ENCODE measurements around the gene HNRNPA0.

HNRNPA0 gene

GRCh38 chr5:137760294-137760693, 6.1 kb upstream of the HNRNPA0 start:
- TF ChIP-seq POLR2AphosphoS5 (IDR thresholded peaks at IDR 0.05; ENCODE audit: low read depth, low read length) (no peak), SIN3A (IDR thresholded peaks at IDR 0.05; ENCODE audit: borderline replicate concordance, insufficient read depth, low read length) (no peak), FOXP2 (optimal IDR thresholded peaks at IDR 0.05; ENCODE audit: borderline replicate concordance, extremely low read depth, extremely low read length, insufficient read depth) (no peak), TAF1 (IDR thresholded peaks at IDR 0.05; ENCODE audit: borderline replicate concordance, insufficient read depth, low read length) (no peak)
- TF ChIP-seq, protein P1, sequence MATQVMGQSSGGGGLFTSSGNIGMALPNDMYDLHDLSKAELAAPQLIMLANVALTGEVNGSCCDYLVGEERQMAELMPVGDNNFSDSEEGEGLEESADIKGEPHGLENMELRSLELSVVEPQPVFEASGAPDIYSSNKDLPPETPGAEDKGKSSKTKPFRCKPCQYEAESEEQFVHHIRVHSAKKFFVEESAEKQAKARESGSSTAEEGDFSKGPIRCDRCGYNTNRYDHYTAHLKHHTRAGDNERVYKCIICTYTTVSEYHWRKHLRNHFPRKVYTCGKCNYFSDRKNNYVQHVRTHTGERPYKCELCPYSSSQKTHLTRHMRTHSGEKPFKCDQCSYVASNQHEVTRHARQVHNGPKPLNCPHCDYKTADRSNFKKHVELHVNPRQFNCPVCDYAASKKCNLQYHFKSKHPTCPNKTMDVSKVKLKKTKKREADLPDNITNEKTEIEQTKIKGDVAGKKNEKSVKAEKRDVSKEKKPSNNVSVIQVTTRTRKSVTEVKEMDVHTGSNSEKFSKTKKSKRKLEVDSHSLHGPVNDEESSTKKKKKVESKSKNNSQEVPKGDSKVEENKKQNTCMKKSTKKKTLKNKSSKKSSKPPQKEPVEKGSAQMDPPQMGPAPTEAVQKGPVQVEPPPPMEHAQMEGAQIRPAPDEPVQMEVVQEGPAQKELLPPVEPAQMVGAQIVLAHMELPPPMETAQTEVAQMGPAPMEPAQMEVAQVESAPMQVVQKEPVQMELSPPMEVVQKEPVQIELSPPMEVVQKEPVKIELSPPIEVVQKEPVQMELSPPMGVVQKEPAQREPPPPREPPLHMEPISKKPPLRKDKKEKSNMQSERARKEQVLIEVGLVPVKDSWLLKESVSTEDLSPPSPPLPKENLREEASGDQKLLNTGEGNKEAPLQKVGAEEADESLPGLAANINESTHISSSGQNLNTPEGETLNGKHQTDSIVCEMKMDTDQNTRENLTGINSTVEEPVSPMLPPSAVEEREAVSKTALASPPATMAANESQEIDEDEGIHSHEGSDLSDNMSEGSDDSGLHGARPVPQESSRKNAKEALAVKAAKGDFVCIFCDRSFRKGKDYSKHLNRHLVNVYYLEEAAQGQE (IDR thresholded peaks at IDR 0.05; ENCODE audit: insufficient read depth in 1 of 2, low read depth in 2 of 2, low read length in 2 of 2), result no peak

DNA sequence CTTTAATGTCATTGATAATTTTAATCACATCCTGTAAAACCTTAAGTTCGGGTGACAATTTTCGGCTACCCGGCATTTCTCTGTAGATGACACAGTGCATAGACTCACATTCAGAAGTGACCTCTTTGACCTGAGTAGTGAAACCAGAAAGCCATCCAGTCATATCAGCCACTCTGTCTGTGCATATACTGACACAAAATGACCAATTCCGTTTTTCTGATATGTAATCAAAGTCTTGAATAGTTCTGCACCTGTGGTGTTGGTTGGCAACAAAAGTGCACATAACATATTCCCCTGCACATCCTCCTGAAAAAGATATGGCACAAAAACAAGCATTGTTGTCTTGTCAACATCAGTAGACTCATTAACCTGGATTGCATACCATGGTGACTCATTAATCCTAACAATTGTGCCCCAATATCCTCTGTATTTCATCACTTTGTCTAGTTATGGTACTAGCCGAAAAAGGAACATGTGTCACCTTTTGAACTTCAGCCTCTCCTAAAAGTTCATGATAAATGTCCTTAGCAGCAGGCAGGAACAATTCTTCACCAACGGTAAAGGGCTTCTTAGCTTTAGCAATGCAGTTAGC, 4.6 kb upstream of the HNRNPA0 start:
- TF ChIP-seq SIN3A (IDR thresholded peaks at IDR 0.05; ENCODE audit: borderline replicate concordance, insufficient read depth, low read length) (no peak), TAF1 (IDR thresholded peaks at IDR 0.05; ENCODE audit: borderline replicate concordance, insufficient read depth, low read length) (no peak), POLR2AphosphoS5 (IDR thresholded peaks at IDR 0.05; ENCODE audit: low read depth, low read length) (no peak)
- TF ChIP-seq, protein P1 (IDR thresholded peaks at IDR 0.05; ENCODE audit: insufficient read depth in 1 of 2, low read depth in 2 of 2, low read length in 2 of 2), result no peak

- TF ChIP-seq POLR2AphosphoS5 (IDR thresholded peaks at IDR 0.05; ENCODE audit: low read depth, low read length), result no peak
These were observed 4.0 kb upstream of the HNRNPA0 start for GRCh38 chr5:137758121-137758520.

DNA sequence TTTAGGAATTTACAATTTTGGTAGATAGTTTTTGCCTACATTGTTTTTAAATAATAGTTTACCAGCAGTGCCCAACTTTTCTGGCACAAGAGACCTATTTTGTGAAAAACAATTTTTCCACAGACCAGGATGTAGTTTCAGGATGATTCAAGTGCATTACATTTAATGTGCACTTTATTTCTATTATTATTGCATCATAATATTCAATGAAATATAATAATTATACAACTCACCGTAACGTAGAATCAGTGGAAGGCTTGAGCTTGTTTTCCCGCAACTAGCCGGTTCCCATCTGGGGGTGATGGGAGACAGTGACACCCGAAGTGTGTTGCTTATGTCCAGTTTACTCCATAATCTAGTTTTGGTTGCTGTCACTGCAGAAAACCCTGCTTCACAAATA, 3.5 kb upstream of the HNRNPA0 start:
- TF ChIP-seq, protein P1 (IDR thresholded peaks at IDR 0.05; ENCODE audit: insufficient read depth in 1 of 2, low read depth in 2 of 2, low read length in 2 of 2), result no peak

DNA sequence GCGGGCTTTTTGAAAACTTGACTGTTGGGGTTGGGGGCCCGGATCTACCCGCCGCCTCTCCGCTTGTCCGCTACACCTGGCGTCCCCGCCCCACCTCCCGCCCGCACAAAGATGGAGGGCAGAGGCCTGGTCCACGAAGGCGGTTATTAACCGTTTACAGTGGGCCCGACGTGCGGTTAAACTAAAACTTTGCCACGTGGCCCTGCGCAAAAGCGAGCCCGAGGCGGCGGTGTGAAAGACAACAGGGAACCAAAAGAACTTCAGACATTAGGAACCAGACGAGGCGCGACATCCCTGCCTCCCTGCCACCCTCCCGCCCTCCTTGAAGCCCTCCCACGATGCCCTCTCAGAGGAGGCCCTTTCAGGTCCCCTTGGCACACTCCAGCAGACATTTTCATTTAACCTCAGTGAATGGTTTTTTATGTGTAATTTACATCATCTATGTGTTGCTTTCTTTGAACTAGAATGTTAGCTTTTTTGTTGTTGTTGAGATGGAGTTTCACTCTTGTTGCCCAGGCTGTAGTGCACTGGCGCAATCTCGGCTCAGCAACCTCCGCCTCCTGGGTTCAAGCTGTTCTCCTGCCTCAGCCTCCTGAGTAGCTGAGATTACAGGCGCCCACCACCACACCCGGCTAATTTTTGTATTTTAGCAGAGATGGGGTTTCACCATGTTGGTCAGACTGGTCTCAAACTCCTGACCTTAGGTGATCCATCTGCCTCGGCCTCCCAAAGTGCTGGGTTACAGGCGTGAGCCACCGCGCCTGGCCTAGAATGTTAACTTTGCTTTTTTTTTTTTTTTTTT, 999 bp upstream of the HNRNPA0 start:
- no peak for TF ChIP-seq FOXP2 (optimal IDR thresholded peaks at IDR 0.05; ENCODE audit: borderline replicate concordance, extremely low read depth, extremely low read length, insufficient read depth)
- no peak for TF ChIP-seq SIN3A (IDR thresholded peaks at IDR 0.05; ENCODE audit: borderline replicate concordance, insufficient read depth, low read length)
- TF ChIP-seq POLR2AphosphoS5 (IDR thresholded peaks at IDR 0.05; ENCODE audit: low read depth, low read length), result no peak
- TF ChIP-seq, protein P1 (IDR thresholded peaks at IDR 0.05; ENCODE audit: insufficient read depth in 1 of 2, low read depth in 2 of 2, low read length in 2 of 2), result no peak
- TF ChIP-seq TAF1 (IDR thresholded peaks at IDR 0.05; ENCODE audit: borderline replicate concordance, insufficient read depth, low read length), result no peak
